GM23338 (cell line): ENCODE data around the gene CPNE8.

ENCODE experiments used
- CREB1 ChIP-seq: fragments of 250-450 bp; sonication (Bioruptor Pico); IDR thresholded peaks from 2 replicates; pipeline ENCODE4 v1.5.0; 2020; ENCODE audit warnings: low read depth, mild to moderate bottlenecking, moderate library complexity
- CTCF ChIP-seq, 2 experiments: fragments of 200-600 bp in 1 of 2; sonication (generic) in 1 of 2; conservative IDR thresholded peaks; 2 replicates each; pipeline versions ENCODE4 v1.5.1 to v1.6.1; 2016 to 2017; ENCODE audit warnings: antibody characterized with exemption in 2 of 2, low read depth in 2 of 2, mild to moderate bottlenecking in 2 of 2, moderate library complexity in 1 of 2
- ETS1 ChIP-seq: IDR thresholded peaks from 2 replicates; pipeline ENCODE4 v1.6.1; 2016; ENCODE audit warnings: antibody characterized with exemption
- EZH2 ChIP-seq: fragments of 200-600 bp; sonication (generic); IDR thresholded peaks from one replicate; pipeline ENCODE4 v1.8.0; 2017; ENCODE audit warnings: antibody characterized with exemption, mild to moderate bottlenecking, low read depth; ENCODE audit not compliant: unreplicated experiment
- EZH2phosphoT487 ChIP-seq: fragments of 200-600 bp; sonication (generic); IDR thresholded peaks from one replicate; pipeline ENCODE4 v1.8.1; 2018; ENCODE audit warnings: antibody characterized with exemption; ENCODE audit not compliant: unreplicated experiment
- POLR2AphosphoS5 ChIP-seq: IDR thresholded peaks from 2 replicates; pipeline ENCODE4 v1.6.1; 2016; ENCODE audit warnings: antibody characterized with exemption, low read depth
- REST ChIP-seq: IDR thresholded peaks from one replicate; pipeline ENCODE4 v1.6.1; 2018; ENCODE audit warnings: antibody characterized with exemption; ENCODE audit not compliant: unreplicated experiment
- STAT1 ChIP-seq: IDR thresholded peaks from one replicate; pipeline ENCODE4 v1.6.1; 2016; ENCODE audit warnings: antibody characterized with exemption; ENCODE audit not compliant: unreplicated experiment

- TF ChIP-seq CTCF (conservative IDR thresholded peaks at IDR 0.05; ENCODE audit: low read depth in 2 of 2) (no peak), POLR2AphosphoS5 (no peak), ETS1 (no peak), EZH2 (no peak), REST (no peak), EZH2phosphoT487 (no peak), STAT1 (no peak), CREB1 (CRISPR knock-in tag) (no peak)
Measured at GRCh38 chr12:38813923-38814322, 91.5 kb downstream of the CPNE8 start.
